ENCODE measurements around the gene BTNL3.

The BTNL3 gene

DNA sequence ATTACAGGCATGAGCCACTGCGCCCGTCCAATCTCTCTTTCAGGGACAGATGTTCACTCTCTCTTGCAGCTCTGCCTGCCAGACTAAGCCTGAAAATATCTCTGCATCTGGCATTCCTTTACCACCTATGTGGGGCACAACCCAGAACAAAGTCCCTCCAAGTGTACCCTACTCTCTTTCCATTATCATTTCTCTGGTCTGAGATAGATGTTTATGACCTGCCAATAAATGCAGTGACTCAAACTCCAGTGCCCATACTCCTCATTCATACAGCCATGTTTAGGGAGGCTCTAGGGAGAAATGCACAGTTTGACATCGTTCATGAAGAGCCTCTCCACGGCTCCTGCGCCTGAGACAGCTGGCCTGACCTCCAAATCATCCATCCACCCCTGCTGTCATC lies at the start of gene BTNL3:
TSS of gene BTNL3 (plus strand) at position 255 of the 400 bp plus-strand sequence. CDS start 183 bp downstream, outside the sequence.
- no peak for TF ChIP-seq ZNF19 (tag by site-specific recombination; IDR thresholded peaks at IDR 0.05; ENCODE audit: low read depth)
- TF ChIP-seq ZBTB7A (tag by site-specific recombination; IDR thresholded peaks at IDR 0.05; ENCODE audit: low read depth), result no peak
- no peak for TF ChIP-seq KLF10 (tag by site-specific recombination; IDR thresholded peaks at IDR 0.05)
- no peak for TF ChIP-seq ZNF660 (tag by site-specific recombination; IDR thresholded peaks at IDR 0.05)
- TF ChIP-seq ZNF416 (tag by site-specific recombination; IDR thresholded peaks at IDR 0.05), result no peak
- TF ChIP-seq ZNF174 (tag by site-specific recombination; IDR thresholded peaks at IDR 0.05), result no peak
- TF ChIP-seq ZNF621 (tag by site-specific recombination; IDR thresholded peaks at IDR 0.05), result no peak
- no peak for TF ChIP-seq TRIM28 (IDR thresholded peaks at IDR 0.05; ENCODE audit: borderline replicate concordance, low read length)
- no peak for TF ChIP-seq ZNF645 (tag by site-specific recombination; IDR thresholded peaks at IDR 0.05)
- TF ChIP-seq SCRT1 (tag by site-specific recombination; IDR thresholded peaks at IDR 0.05; ENCODE audit: borderline replicate concordance), result no peak
- TF ChIP-seq ZNF791 (tag by site-specific recombination; IDR thresholded peaks at IDR 0.05), result no peak
- H3K4me1 ChIP-seq (ENCODE audit: control insufficient read depth, insufficient read depth, low read length), result no peaks in the 10 kb centered on the region
- H3K9me3 ChIP-seq (ENCODE audit: control insufficient read depth, insufficient read depth, low read depth, low read length), result no peaks in the 10 kb centered on the region
- no peaks in the 10 kb centered on the region for H3K36me3 ChIP-seq (ENCODE audit: control insufficient read depth in 2 of 2, insufficient read depth in 1 of 2, low read length in 2 of 2)
- ChIA-PET POLR2A (no interaction called here), CTCF (no interaction called here)
- H3K4me3 ChIP-seq (ENCODE audit: low read depth, low read length), result no peak within 1 kb of the TSS
- H3K27ac ChIP-seq (ENCODE audit: extremely low read depth, low read depth, low read length), result no peak within 1 kb of the TSS

DNA sequence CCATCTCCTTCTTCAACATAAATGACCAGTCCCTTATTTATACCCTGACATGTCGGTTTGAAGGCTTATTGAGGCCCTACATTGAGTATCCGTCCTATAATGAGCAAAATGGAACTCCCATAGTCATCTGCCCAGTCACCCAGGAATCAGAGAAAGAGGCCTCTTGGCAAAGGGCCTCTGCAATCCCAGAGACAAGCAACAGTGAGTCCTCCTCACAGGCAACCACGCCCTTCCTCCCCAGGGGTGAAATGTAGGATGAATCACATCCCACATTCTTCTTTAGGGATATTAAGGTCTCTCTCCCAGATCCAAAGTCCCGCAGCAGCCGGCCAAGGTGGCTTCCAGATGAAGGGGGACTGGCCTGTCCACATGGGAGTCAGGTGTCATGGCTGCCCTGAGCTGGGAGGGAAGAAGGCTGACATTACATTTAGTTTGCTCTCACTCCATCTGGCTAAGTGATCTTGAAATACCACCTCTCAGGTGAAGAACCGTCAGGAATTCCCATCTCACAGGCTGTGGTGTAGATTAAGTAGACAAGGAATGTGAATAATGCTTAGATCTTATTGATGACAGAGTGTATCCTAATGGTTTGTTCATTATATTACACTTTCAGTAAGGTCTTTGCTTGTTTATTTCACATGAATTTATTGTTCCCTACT lies 38.2 kb upstream of the BTNL3 start:
- Histone ChIP-seq H3K27ac (ENCODE audit: extremely low read depth, low read depth, low read length) (no peak overlapping the region), H3K4me1 (ENCODE audit: control insufficient read depth, insufficient read depth, low read length) (no peaks in the 10 kb centered on the region), H3K36me3 (ENCODE audit: control insufficient read depth in 2 of 2, insufficient read depth in 1 of 2, low read length in 2 of 2) (no peaks in the 10 kb centered on the region), H3K4me3 (ENCODE audit: low read depth, low read length) (no peak overlapping the region), H3K9me3 (ENCODE audit: control insufficient read depth, insufficient read depth, low read depth, low read length) (no peaks in the 10 kb centered on the region)
- CTCF ChIA-PET, result no interaction called here
- POLR2A ChIA-PET, result no interaction called here
- no peak for TF ChIP-seq ZBTB20 (tag by site-specific recombination; IDR thresholded peaks at IDR 0.05)
- no peak for TF ChIP-seq ZNF561 (tag by site-specific recombination; IDR thresholded peaks at IDR 0.05; ENCODE audit: borderline replicate concordance)
- no peak for TF ChIP-seq ZNF223 (tag by site-specific recombination; IDR thresholded peaks at IDR 0.05)
- TF ChIP-seq ZNF488 (tag by site-specific recombination; IDR thresholded peaks at IDR 0.05), result no peak
- TF ChIP-seq ZNF157 (tag by site-specific recombination; IDR thresholded peaks at IDR 0.05), result no peak
- TF ChIP-seq ZNF677 (tag by site-specific recombination; IDR thresholded peaks at IDR 0.05), result no peak
- no peak for TF ChIP-seq KLF9 (tag by site-specific recombination; IDR thresholded peaks at IDR 0.05; ENCODE audit: low read depth)
- no peak for TF ChIP-seq ZNF140 (tag by site-specific recombination; IDR thresholded peaks at IDR 0.05)
- TF ChIP-seq, protein P1, sequence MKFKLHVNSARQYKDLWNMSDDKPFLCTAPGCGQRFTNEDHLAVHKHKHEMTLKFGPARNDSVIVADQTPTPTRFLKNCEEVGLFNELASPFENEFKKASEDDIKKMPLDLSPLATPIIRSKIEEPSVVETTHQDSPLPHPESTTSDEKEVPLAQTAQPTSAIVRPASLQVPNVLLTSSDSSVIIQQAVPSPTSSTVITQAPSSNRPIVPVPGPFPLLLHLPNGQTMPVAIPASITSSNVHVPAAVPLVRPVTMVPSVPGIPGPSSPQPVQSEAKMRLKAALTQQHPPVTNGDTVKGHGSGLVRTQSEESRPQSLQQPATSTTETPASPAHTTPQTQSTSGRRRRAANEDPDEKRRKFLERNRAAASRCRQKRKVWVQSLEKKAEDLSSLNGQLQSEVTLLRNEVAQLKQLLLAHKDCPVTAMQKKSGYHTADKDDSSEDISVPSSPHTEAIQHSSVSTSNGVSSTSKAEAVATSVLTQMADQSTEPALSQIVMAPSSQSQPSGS (tag by site-specific recombination; IDR thresholded peaks at IDR 0.05; ENCODE audit: low read depth), result no peak
- no peak for TF ChIP-seq SALL2 (tag by site-specific recombination; IDR thresholded peaks at IDR 0.05; ENCODE audit: borderline replicate concordance)
- TF ChIP-seq ZNF121 (tag by site-specific recombination; IDR thresholded peaks at IDR 0.05), result no peak
- no peak for TF ChIP-seq ZNF660 (tag by site-specific recombination; IDR thresholded peaks at IDR 0.05)
- no peak for TF ChIP-seq ZNF280D (tag by site-specific recombination; IDR thresholded peaks at IDR 0.05)
- TF ChIP-seq SETDB1 (IDR thresholded peaks at IDR 0.05; ENCODE audit: insufficient read length, low read length), result no peak
- TF ChIP-seq TCF7L2 (IDR thresholded peaks at IDR 0.05; ENCODE audit: borderline replicate concordance, low read depth, low read length), result no peak
